DMS 273 treated with DMSO at 0.1 percent for 48 hours (cell line): Measurements from ENCODE around the gene CRACR2A.

Experiments
- DNase-seq: peaks from one replicate; lab custom pipeline; 2025; lab: John Stamatoyannopoulos, UW

Gene CRACR2A

GRCh38 chr12:3646561-3647241 lies 106.2 kb downstream of the CRACR2A start:
- DNase-seq = no peak

GRCh38 chr12:3645091-3645490 lies 107.8 kb downstream of the CRACR2A start:
- DNase-seq = no peak

- DNase-seq = no peak
Observed at GRCh38 chr12:3644104-3644503, 108.8 kb downstream of the CRACR2A start.

- DNase-seq = no peak
Observed at GRCh38 chr12:3641428-3642018, 111.4 kb downstream of the CRACR2A start.

- DNase-seq = no peak
Observed at GRCh38 chr12:3636328-3636727, 116.6 kb downstream of the CRACR2A start.

GRCh38 chr12:3634348-3634747 lies 118.6 kb downstream of the CRACR2A start:
- DNase-seq = no peak

GRCh38 chr12:3633396-3633795 lies 119.5 kb downstream of the CRACR2A start:
- no peak for DNase-seq

GRCh38 chr12:3632754-3633153 lies 120.2 kb downstream of the CRACR2A start:
- no peak for DNase-seq

GRCh38 chr12:3632256-3632655 lies 120.7 kb downstream of the CRACR2A start:
- DNase-seq = no peak

GRCh38 chr12:3631759-3632158 lies 121.2 kb downstream of the CRACR2A start:
- no peak for DNase-seq

- DNase-seq = no peak
Observed at GRCh38 chr12:3631272-3631637, 121.7 kb downstream of the CRACR2A start.

GRCh38 chr12:3630621-3631271 lies 122.2 kb downstream of the CRACR2A start:
- DNase-seq = no peak

- no peak for DNase-seq
Observed at GRCh38 chr12:3630111-3630510, 122.8 kb downstream of the CRACR2A start.

- no peak for DNase-seq
Observed at GRCh38 chr12:3629057-3629830, 123.7 kb downstream of the CRACR2A start.

- DNase-seq = no peak
Observed at GRCh38 chr12:3628629-3629028, 124.3 kb downstream of the CRACR2A start.

- DNase-seq = no peak
Observed at GRCh38 chr12:3627336-3627735, 125.6 kb downstream of the CRACR2A start.

GRCh38 chr12:3624273-3624672 lies 128.6 kb downstream of the CRACR2A start:
- DNase-seq = no peak

- DNase-seq = no peak
Observed at GRCh38 chr12:3622822-3623690, 129.9 kb downstream of the CRACR2A start.

GRCh38 chr12:3622021-3622821 lies 130.7 kb downstream of the CRACR2A start:
- DNase-seq = no peak

- DNase-seq = no peak
Observed at GRCh38 chr12:3620856-3621255, 132.1 kb downstream of the CRACR2A start.

- no peak for DNase-seq
Observed at GRCh38 chr12:3617565-3617964, 135.3 kb downstream of the CRACR2A start.
